GM04504 (cell line): ENCODE data around the gene CCDC77.

ENCODE experiments used
- DNase-seq: peaks from one replicate; pipeline ENCODE4 v3.0.0-alpha.2; 2012; ENCODE audit warnings: low read depth

CCDC77 gene

GRCh38 chr12:480831-481816, 79.7 kb downstream of the CCDC77 start:
- DNase-seq, result peak; percentile 17

DNA sequence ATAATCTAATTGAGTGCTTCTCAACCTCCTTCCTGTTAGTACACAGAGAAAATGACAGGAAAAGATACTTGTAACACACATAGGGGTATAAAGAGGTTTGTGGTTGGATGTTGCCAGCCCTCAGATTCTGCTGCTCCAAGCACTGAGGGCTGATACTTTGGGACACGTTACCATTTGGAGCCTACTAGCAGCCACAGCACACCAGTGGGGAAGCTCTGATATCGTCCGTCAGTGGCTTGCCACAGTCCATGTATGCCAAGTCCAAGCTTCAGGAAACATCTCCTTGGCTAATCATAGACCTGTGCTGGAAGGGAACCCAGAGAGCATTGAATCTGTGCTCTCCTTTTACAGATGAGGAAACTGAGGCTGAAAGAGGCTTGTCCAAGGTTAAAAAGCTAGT, 80.6 kb downstream of the CCDC77 start:
- DNase-seq, result no peak

DNA sequence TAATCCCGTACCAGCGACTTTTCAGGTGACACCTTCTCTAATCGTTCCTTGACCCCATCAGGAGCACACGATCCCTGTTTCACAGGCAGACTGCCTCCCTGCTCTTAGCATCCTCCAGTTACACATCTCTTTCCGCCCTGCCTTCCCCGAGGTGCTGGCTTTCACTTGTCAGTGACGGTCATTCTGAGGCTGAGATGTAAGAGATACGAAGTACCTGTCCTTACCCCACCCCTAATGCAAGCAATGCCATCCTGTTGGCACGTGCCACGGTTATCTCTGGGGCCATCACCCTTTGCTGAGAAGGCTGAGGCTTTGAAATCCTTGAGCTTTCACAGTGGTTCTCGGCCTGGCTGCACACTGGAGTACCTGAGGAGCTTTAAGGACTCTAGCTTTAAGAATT, 82.7 kb downstream of the CCDC77 start:
- DNase-seq, result no peak

DNA sequence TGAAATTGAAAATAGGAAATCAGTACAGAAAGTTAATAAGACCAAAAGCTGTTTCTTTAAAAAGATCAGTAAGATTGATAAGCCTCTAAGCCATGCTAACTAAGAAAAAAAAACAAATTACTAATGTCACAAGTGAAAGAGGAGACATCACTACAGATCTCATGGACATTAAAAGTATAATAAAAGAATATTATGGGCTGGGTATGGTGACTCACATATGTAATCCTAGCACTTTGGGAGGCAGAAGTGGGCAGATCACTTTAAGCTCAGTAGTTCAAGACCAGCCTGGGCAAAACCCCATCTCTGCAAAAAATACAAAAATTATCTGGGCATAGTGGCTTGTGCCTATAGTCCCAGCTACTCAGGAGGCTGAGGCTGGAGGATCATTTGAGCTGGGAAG, 88.8 kb downstream of the CCDC77 start:
- DNase-seq, result no peak
